ENCODE results near the gene OGDH.

The OGDH gene

DNA sequence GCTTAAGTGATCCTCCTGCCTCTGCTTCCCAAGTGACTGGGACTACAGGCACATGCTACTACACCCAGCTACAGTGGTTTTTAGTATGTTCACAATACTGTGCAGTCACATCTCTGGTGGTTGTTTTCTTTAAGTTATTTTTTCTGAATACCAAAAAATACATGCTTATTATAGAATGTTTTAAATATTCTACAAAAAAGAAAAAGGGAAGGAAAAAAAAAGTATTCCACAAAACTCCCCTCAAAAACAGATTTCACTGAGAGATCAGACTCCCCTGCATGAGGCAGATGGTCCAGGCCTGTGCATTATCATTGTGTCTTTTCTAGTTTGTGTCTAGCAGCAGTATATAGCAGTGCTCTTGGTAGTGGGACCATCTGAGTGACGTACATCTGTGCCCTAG lies 36.8 kb downstream of the OGDH start:
- DNase-seq, result no peak

DNA sequence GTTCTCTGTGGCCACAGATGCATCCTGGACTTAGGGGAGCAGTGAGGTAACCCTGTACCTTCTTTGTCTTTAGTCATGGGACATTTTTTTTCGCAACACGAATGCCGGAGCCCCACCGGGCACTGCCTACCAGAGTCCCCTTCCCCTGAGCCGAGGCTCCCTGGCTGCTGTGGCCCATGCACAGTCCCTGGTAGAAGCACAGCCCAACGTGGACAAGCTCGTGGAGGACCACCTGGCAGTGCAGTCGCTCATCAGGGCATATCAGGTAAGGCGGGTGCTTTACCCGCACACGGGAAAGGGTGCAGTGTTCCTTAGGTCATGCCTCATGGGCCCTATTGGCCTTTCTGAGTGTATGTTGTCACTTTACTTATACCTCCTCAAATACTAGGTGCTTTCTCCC lies 38.8 kb downstream of the OGDH start:
- no peak for DNase-seq

- DNase-seq, result no peak
Measured at GRCh38 chr7:44645696-44646095, 39.3 kb downstream of the OGDH start.

- DNase-seq, result no peak
Measured at GRCh38 chr7:44646176-44646920, 39.9 kb downstream of the OGDH start.

DNA sequence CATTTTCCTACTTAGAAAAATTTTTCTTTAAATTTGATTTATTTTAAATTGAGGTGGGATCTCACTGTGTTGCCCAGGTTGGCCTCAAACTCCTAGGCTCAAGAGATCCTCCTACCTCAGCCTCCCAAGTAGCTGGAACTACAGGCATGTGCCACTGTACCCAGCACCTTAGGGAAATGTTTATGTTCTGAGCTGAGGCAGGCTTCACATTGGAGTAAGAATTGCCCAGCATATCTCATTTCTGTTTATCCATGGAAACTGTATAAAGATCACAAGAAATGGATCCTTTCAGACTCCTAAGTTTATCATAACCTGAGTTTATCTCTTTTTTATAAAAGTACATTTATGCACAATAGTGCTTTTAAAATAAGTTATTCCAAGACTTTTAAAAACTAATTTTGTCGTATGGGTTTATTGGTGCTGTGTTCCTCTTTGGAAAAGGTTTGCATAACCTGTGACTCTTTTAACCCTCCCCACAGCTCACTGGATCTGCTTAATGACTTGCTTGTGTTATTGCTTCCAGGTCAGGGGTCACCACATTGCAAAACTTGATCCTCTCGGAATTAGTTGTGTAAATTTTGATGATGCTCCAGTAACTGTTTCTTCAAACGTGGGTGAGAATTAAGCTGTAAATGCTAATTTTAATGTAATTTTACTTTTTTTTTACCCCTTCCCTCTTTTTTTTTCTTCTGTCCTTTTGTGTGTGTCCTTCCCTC lies 40.7 kb downstream of the OGDH start:
- DNase-seq, result no peak

- DNase-seq, result no peak
Measured at GRCh38 chr7:44647981-44648714, 41.7 kb downstream of the OGDH start.

DNA sequence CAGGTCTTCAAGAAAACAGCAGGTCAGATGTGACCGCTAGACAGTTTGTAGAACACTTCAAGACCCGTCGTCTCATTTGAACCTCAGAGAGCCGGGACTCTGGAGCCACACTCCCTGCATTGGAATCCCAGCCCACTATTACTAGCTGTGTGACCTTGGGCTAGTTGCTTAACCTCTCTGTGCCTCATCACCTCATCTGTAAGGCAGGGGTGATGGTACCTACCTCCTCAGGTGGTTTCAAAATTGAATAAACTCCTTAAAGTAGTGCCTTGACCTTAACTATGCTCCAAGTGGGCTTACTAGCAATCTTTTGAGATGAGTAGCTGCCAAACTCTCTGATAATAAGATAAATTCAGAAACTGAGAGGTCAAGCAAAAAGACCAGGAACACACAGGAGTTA lies 43.8 kb downstream of the OGDH start:
- no peak for DNase-seq

- DNase-seq, result no peak
Measured at GRCh38 chr7:44650772-44651171, 44.3 kb downstream of the OGDH start.

GRCh38 chr7:44652535-44652934 lies 46.1 kb downstream of the OGDH start:
- no peak for DNase-seq

GRCh38 chr7:44654255-44654796 lies 47.9 kb downstream of the OGDH start:
- no peak for DNase-seq

- DNase-seq, result no peak
Measured at GRCh38 chr7:44655341-44655740, 48.9 kb downstream of the OGDH start.

GRCh38 chr7:44658979-44659378 lies 52.6 kb downstream of the OGDH start:
- no peak for DNase-seq

- DNase-seq, result no peak
Measured at GRCh38 chr7:44661233-44661632, 54.8 kb downstream of the OGDH start.

GRCh38 chr7:44664780-44665461 lies 58.5 kb downstream of the OGDH start:
- no peak for DNase-seq

DNA sequence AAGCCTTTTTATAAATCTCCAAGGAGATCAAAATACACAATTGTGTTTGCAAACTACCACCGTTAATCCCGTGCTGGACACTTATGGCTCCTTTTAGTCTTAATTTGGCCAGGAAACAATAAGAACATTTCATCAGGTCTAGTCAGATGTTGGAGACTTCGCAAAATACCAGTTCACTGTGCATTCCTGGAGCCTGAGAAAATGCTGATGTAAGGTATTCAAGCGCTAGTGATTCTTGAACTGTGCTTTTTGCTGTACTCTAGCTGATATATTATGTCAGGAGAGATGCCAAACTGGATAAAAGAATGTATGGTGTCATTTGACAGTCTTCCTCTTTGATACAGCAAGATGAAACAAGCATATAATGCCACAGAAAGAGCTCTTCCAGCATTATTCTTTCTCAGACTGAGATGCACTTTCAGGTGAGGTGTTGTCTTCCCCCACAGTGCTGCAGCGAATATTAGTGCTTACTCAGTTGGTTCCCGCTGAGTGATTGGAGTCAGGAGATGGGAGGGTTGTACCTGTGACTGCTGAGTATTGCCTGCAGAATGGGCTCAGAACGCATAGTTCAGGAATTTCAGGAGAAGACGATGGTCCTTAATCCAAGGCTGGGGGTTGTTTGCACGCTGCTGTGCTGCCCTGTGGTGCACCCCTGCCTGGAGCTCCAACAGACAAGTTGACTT lies 59.2 kb downstream of the OGDH start:
- DNase-seq, result no peak

DNA sequence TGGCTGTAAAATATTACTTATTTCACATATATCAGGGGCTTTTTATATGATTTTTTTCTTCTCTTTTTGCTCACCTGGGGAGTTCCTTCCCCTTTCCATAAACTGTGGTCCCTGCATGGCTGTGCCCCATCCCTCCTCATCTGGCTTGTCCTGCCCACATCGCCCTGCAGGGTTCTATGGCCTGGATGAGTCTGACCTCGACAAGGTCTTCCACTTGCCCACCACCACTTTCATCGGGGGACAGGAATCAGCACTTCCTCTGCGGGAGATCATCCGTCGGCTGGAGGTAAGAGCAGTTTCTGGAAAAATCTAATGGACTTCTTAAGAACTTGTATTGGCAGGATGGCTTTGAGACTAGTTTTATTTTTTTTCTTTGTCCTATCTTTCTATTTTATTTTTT lies 60.1 kb downstream of the OGDH start:
- DNase-seq, result no peak

DNA sequence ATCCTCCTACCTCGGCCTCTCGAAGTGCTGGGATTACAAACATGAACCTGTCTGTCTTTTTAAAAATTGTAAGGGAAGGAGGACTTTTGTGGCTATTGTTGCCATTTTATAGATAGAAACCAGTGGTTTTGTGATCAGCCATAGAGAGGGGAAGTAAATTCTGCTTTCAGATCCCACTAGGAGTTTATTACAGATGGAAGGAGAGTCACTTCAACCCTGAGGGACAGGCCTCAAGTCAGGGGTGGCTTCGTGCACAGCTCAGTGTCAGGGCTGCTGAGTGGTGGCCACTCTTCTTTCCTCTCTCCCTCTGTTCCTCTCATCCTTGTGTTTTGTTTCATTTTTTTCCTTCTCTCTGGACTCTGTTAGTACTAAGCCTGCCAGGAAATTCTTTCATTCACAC lies 60.8 kb downstream of the OGDH start:
- DNase-seq, result no peak

DNA sequence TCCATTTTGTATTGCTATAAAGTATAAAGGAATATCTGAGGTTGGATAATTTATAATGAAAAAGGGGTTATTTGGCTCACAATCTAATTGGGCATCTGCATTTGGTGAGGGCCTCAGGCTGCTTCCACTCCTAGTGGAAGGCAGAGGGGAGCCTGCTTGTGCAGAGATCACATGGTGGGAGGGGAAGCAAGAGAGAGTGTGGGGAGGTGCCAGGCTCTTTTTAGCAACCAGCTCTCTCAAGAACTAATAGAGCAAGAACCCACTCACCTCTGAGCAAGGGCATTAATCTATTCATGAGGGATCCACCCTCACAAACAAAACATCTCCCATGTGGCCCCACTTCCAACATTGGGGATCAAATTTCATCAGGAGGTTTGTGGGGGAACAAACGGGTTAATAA lies 64.6 kb downstream of the OGDH start:
- no peak for DNase-seq

DNA sequence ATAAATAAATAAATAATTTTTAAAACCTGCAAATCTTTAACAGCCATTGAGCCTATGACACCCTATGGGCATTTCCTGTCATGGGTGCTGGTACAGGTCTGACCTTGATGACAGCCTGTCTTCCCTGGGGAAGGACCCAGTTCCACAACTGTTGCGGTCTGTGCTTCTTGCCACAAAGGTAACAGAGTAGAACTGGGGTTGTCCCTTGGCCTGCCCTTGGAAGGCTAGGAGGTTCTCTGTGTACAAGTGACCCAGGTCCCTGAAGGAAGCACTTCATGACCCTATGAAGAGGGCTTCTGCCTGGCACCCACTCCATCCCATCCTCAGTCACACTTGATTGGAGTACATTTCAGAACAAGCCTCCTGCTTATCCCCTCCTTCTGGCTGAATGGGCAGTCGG lies 66.9 kb downstream of the OGDH start:
- DNase-seq, result no peak

- DNase-seq, result no peak
Measured at GRCh38 chr7:44673771-44674170, 67.3 kb downstream of the OGDH start.

DNA sequence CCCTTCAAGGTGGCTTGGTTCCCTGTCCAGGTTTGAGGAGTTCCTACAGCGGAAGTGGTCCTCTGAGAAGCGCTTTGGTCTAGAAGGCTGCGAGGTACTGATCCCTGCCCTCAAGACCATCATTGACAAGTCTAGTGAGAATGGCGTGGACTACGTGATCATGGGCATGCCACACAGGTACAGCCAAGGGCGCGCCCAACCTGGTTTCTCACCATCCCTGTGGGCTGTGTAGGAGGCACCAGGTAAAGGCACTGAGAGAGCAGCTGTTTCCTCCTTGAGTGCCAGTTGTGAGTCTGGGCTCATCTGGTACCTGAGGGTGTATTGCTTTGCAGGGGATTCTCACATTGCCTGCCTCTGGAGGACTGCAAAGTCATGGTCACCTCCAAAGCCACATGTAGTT lies 68.0 kb downstream of the OGDH start:
- no peak for DNase-seq

GRCh38 chr7:44676776-44677175 lies 70.3 kb downstream of the OGDH start:
- DNase-seq, result no peak

GRCh38 chr7:44678101-44678470 lies 71.7 kb downstream of the OGDH start:
- DNase-seq, result no peak

Data from inflammatory macrophage treated with lipopolysaccharide for 4 hours (primary cell).